ENCODE results near the gene SDHA.
"Not testable (repeated sequence)": the region's sequence is repeated elsewhere in the genome, so short reads cannot be mapped to it uniquely, and the experiment has no call there.

Gene SDHA

GRCh38 chr5:252546-252945 is 34.4 kb downstream of the SDHA start:
- Histone ChIP-seq H3K27ac (ENCODE audit: low read length) (peak overlapping the region; percentile 67), H3K4me1 (ENCODE audit: control insufficient read depth in 1 of 2, insufficient read depth in 2 of 2, low read length in 2 of 2) (no peaks in the 10 kb centered on the region), H3K36me3 (ENCODE audit: control insufficient read depth in 1 of 2, insufficient read depth in 2 of 2, low read length in 2 of 2) (peaks cover 0 to 57% of the 10 kb centered on the region in 2 donors), H3K9me3 (ENCODE audit: control insufficient read depth in 1 of 2, low read length in 2 of 2) (no peaks in the 10 kb centered on the region), H3K4me3 (ENCODE audit: low read depth in 1 of 2, low read length in 2 of 2) (no peak overlapping the region), H3K27me3 (ENCODE audit: low read depth, low read length) (no peaks in the 10 kb centered on the region)

GRCh38 chr5:254322-254721 is 36.2 kb downstream of the SDHA start:
- not testable (repeated sequence) for H3K4me3 ChIP-seq (ENCODE audit: low read depth in 1 of 2, low read length in 2 of 2); H3K9me3 ChIP-seq (ENCODE audit: control insufficient read depth in 1 of 2, low read length in 2 of 2); H3K27ac ChIP-seq (ENCODE audit: low read length); H3K4me1 ChIP-seq (ENCODE audit: control insufficient read depth in 1 of 2, insufficient read depth in 2 of 2, low read length in 2 of 2); H3K27me3 ChIP-seq (ENCODE audit: low read depth, low read length)
- H3K36me3 ChIP-seq (ENCODE audit: control insufficient read depth in 1 of 2, insufficient read depth in 2 of 2, low read length in 2 of 2) = peaks cover 0 to 40% of the 10 kb centered on the region in 2 donors

- H3K4me3 ChIP-seq (ENCODE audit: low read depth in 1 of 2, low read length in 2 of 2); H3K27me3 ChIP-seq (ENCODE audit: low read depth, low read length); H3K9me3 ChIP-seq (ENCODE audit: control insufficient read depth in 1 of 2, low read length in 2 of 2); H3K4me1 ChIP-seq (ENCODE audit: control insufficient read depth in 1 of 2, insufficient read depth in 2 of 2, low read length in 2 of 2); H3K27ac ChIP-seq (ENCODE audit: low read length): not testable (repeated sequence)
- H3K36me3 ChIP-seq (ENCODE audit: control insufficient read depth in 1 of 2, insufficient read depth in 2 of 2, low read length in 2 of 2) = peaks cover 0 to 39% of the 10 kb centered on the region in 2 donors
These were observed 37.0 kb downstream of the SDHA start for GRCh38 chr5:255116-255515.

GRCh38 chr5:256347-256746 is 38.2 kb downstream of the SDHA start:
- H3K36me3 ChIP-seq (ENCODE audit: control insufficient read depth in 1 of 2, insufficient read depth in 2 of 2, low read length in 2 of 2) = peaks cover 0 to 36% of the 10 kb centered on the region in 2 donors
- H3K27me3 ChIP-seq (ENCODE audit: low read depth, low read length); H3K9me3 ChIP-seq (ENCODE audit: control insufficient read depth in 1 of 2, low read length in 2 of 2); H3K4me3 ChIP-seq (ENCODE audit: low read depth in 1 of 2, low read length in 2 of 2); H3K4me1 ChIP-seq (ENCODE audit: control insufficient read depth in 1 of 2, insufficient read depth in 2 of 2, low read length in 2 of 2); H3K27ac ChIP-seq (ENCODE audit: low read length): not testable (repeated sequence)

GRCh38 chr5:257148-257547 is 39.0 kb downstream of the SDHA start:
- H3K4me3 ChIP-seq (ENCODE audit: low read depth in 1 of 2, low read length in 2 of 2) = no peak overlapping the region
- H3K4me1 ChIP-seq (ENCODE audit: control insufficient read depth in 1 of 2, insufficient read depth in 2 of 2, low read length in 2 of 2) = no peaks in the 10 kb centered on the region
- H3K27ac ChIP-seq (ENCODE audit: low read length) = no peak overlapping the region
- H3K9me3 ChIP-seq (ENCODE audit: control insufficient read depth in 1 of 2, low read length in 2 of 2) = no peaks in the 10 kb centered on the region
- H3K36me3 ChIP-seq (ENCODE audit: control insufficient read depth in 1 of 2, insufficient read depth in 2 of 2, low read length in 2 of 2) = peaks cover 0 to 30% of the 10 kb centered on the region in 2 donors
- H3K27me3 ChIP-seq (ENCODE audit: low read depth, low read length) = no peaks in the 10 kb centered on the region

- not testable (repeated sequence) for H3K36me3 ChIP-seq (ENCODE audit: control insufficient read depth in 1 of 2, insufficient read depth in 2 of 2, low read length in 2 of 2); H3K27ac ChIP-seq (ENCODE audit: low read length); H3K4me3 ChIP-seq (ENCODE audit: low read depth in 1 of 2, low read length in 2 of 2); H3K9me3 ChIP-seq (ENCODE audit: control insufficient read depth in 1 of 2, low read length in 2 of 2); H3K4me1 ChIP-seq (ENCODE audit: control insufficient read depth in 1 of 2, insufficient read depth in 2 of 2, low read length in 2 of 2); H3K27me3 ChIP-seq (ENCODE audit: low read depth, low read length)
These were observed 45.3 kb downstream of the SDHA start for GRCh38 chr5:263275-263974.

GRCh38 chr5:264338-264737 is 46.2 kb downstream of the SDHA start:
- H3K36me3 ChIP-seq (ENCODE audit: control insufficient read depth in 1 of 2, insufficient read depth in 2 of 2, low read length in 2 of 2) = no peaks in the 10 kb centered on the region
- no peaks in the 10 kb centered on the region for H3K9me3 ChIP-seq (ENCODE audit: control insufficient read depth in 1 of 2, low read length in 2 of 2)
- H3K27ac ChIP-seq (ENCODE audit: low read length) = no peak overlapping the region
- H3K27me3 ChIP-seq (ENCODE audit: low read depth, low read length) = no peaks in the 10 kb centered on the region
- H3K4me1 ChIP-seq (ENCODE audit: control insufficient read depth in 1 of 2, insufficient read depth in 2 of 2, low read length in 2 of 2) = peaks cover 0 to 6% of the 10 kb centered on the region in 2 donors
- no peak overlapping the region for H3K4me3 ChIP-seq (ENCODE audit: low read depth in 1 of 2, low read length in 2 of 2)

DNA sequence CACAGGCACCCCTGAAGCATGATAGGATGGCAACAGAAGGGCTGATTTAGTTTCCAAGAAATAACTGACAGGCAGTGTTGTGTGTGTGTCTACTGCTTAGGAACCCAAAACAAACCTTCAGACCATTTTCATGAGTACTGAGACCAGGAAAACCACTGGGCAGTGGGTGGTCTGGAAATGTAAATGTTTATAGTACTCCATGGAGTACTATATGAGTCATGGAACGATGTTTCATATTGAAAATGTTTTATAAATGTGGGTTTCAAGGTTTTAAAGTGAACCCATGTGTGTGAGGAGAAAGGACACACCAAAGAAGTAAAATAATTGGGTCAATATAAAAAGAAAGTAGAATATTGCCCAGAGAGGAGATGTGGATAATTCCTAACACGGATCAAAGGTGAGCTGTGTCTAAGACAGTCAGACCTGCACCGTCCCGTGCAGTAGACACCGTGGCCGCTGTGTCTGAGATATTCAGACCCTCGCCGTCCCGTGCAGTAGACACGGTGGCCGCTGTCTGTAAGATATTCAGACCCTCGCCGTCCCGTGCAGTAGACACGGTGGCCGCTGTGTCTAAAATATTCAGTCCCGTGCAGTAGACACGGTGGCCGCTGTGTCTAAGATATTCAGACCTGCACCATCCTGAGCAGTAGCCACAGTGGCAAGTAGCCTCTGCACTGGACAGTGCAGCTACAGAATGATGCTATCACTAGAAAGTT is 48.3 kb downstream of the SDHA start:
- not testable (repeated sequence) for H3K36me3 ChIP-seq (ENCODE audit: control insufficient read depth in 1 of 2, insufficient read depth in 2 of 2, low read length in 2 of 2); H3K9me3 ChIP-seq (ENCODE audit: control insufficient read depth in 1 of 2, low read length in 2 of 2); H3K4me3 ChIP-seq (ENCODE audit: low read depth in 1 of 2, low read length in 2 of 2); H3K27me3 ChIP-seq (ENCODE audit: low read depth, low read length); H3K4me1 ChIP-seq (ENCODE audit: control insufficient read depth in 1 of 2, insufficient read depth in 2 of 2, low read length in 2 of 2); H3K27ac ChIP-seq (ENCODE audit: low read length)

DNA sequence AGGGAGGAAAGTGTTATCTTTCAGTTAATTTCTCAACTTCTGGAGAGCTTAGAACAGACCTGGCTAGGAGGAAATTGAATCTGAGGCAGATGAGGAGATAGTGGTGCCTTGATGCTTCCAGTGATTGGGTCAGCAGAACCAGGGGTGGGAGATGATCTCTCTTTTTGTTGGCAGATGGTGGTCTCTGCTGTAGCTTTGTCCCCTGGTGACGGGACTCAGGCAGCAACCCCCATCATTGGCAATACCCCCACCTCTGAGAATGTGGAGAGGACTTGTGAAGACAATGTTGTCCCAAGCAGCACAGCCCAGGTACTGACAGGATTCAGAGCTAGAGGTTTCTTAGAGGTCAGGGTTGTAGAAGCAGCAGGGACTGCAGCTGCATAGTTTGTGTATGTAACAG is 49.6 kb downstream of the SDHA start:
- Histone ChIP-seq H3K27me3 (ENCODE audit: low read depth, low read length) (no peaks in the 10 kb centered on the region), H3K9me3 (ENCODE audit: control insufficient read depth in 1 of 2, low read length in 2 of 2) (no peaks in the 10 kb centered on the region), H3K27ac (ENCODE audit: low read length) (no peak overlapping the region), H3K36me3 (ENCODE audit: control insufficient read depth in 1 of 2, insufficient read depth in 2 of 2, low read length in 2 of 2) (no peaks in the 10 kb centered on the region), H3K4me3 (ENCODE audit: low read depth in 1 of 2, low read length in 2 of 2) (no peak overlapping the region), H3K4me1 (ENCODE audit: control insufficient read depth in 1 of 2, insufficient read depth in 2 of 2, low read length in 2 of 2) (peaks cover 0 to 8% of the 10 kb centered on the region in 2 donors)

DNA sequence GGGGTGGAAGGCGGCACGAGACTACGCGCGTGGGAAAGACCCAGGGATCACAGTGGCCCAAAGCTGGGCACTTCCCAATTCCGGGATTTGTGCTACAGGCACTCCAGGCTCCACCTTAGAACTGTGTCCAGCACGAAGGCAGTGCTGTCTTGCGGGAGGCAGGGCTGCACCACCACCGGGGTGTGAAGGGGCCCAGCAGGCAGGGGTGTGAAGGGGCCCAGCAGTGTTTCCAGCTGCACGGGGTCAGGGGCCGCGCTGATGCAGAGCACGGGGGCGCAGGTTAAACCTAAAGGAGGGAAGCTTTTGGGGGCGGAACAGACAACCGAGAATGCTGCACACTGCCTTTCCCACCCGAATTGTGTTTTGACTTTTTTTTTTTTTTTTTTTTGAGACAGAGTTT is 52.2 kb downstream of the SDHA start:
- H3K27me3 ChIP-seq (ENCODE audit: low read depth, low read length) = no peaks in the 10 kb centered on the region
- H3K4me1 ChIP-seq (ENCODE audit: control insufficient read depth in 1 of 2, insufficient read depth in 2 of 2, low read length in 2 of 2) = peaks cover 0 to 17% of the 10 kb centered on the region in 2 donors
- H3K9me3 ChIP-seq (ENCODE audit: control insufficient read depth in 1 of 2, low read length in 2 of 2) = no peaks in the 10 kb centered on the region
- H3K27ac ChIP-seq (ENCODE audit: low read length) = no peak overlapping the region
- H3K36me3 ChIP-seq (ENCODE audit: control insufficient read depth in 1 of 2, insufficient read depth in 2 of 2, low read length in 2 of 2) = peaks cover 0 to 9% of the 10 kb centered on the region in 2 donors
- H3K4me3 ChIP-seq (ENCODE audit: low read depth in 1 of 2, low read length in 2 of 2) = peak overlapping the region in 1 of 2 donors; percentile 83

GRCh38 chr5:271828-272167 is 53.7 kb downstream of the SDHA start:
- Histone ChIP-seq H3K4me3 (ENCODE audit: low read depth in 1 of 2, low read length in 2 of 2) (peak overlapping the region; percentile 37 to 83), H3K4me1 (ENCODE audit: control insufficient read depth in 1 of 2, insufficient read depth in 2 of 2, low read length in 2 of 2) (peaks cover 0 to 17% of the 10 kb centered on the region in 2 donors), H3K36me3 (ENCODE audit: control insufficient read depth in 1 of 2, insufficient read depth in 2 of 2, low read length in 2 of 2) (peaks cover 0 to 12% of the 10 kb centered on the region in 2 donors)
- H3K27ac ChIP-seq (ENCODE audit: low read length); H3K27me3 ChIP-seq (ENCODE audit: low read depth, low read length); H3K9me3 ChIP-seq (ENCODE audit: control insufficient read depth in 1 of 2, low read length in 2 of 2): not testable (repeated sequence)

- H3K27me3 ChIP-seq (ENCODE audit: low read depth, low read length); H3K9me3 ChIP-seq (ENCODE audit: control insufficient read depth in 1 of 2, low read length in 2 of 2); H3K27ac ChIP-seq (ENCODE audit: low read length): not testable (repeated sequence)
- Histone ChIP-seq H3K36me3 (ENCODE audit: control insufficient read depth in 1 of 2, insufficient read depth in 2 of 2, low read length in 2 of 2) (peaks cover 0 to 12% of the 10 kb centered on the region in 2 donors), H3K4me1 (ENCODE audit: control insufficient read depth in 1 of 2, insufficient read depth in 2 of 2, low read length in 2 of 2) (peaks cover 0 to 17% of the 10 kb centered on the region in 2 donors), H3K4me3 (ENCODE audit: low read depth in 1 of 2, low read length in 2 of 2) (peak overlapping the region in 1 of 2 donors; percentile 83)
These were observed 55.0 kb downstream of the SDHA start for GRCh38 chr5:273091-273490.

Measured in muscle layer of duodenum (tissue), 2 donors.